GM21528 (cell line): Measurements from ENCODE around the gene LRRC8A.
"Not testable (repeated sequence)": the region's sequence is repeated elsewhere in the genome, so short reads cannot be mapped to it uniquely, and the experiment has no call there.

ENCODE experiments used
- ATAC-seq: cut with Tn5 transposase; IDR thresholded peaks from one replicate; pipeline ENCODE4 v1.9.1; 2021; ENCODE audit warnings: mild to moderate bottlenecking, moderate library complexity; ENCODE audit not compliant: unreplicated experiment, low FRiP score

LRRC8A gene

GRCh38 chr9:128881884-128882676, at the start of gene LRRC8A, which contains the start of gene KYAT1:
Gene LRRC8A, plus strand, starts transcription at chr9:128882133. Its CDS starts 25,032 bp downstream, at chr9:128907165.
Gene KYAT1, minus strand, starts transcription at chr9:128881950. Its CDS starts 36,545 bp downstream, at chr9:128845405.
- peak; percentile 81 for ATAC-seq

GRCh38 chr9:128833696-128834095, 48.2 kb upstream of the LRRC8A start:
- ATAC-seq = no peak

- ATAC-seq = no peak
Observed at GRCh38 chr9:128835246-128836210, 46.4 kb upstream of the LRRC8A start.

GRCh38 chr9:128836509-128837145, 45.3 kb upstream of the LRRC8A start:
- ATAC-seq = no peak

- no peak for ATAC-seq
Observed at GRCh38 chr9:128838338-128838737, 43.6 kb upstream of the LRRC8A start.

GRCh38 chr9:128840524-128840923, 41.4 kb upstream of the LRRC8A start:
- ATAC-seq = no peak

- no peak for ATAC-seq
Observed at GRCh38 chr9:128841694-128842492, 40.0 kb upstream of the LRRC8A start.

- not testable (repeated sequence) for ATAC-seq
Observed at GRCh38 chr9:128843171-128843570, 38.8 kb upstream of the LRRC8A start.

GRCh38 chr9:128845186-128845931, 36.6 kb upstream of the LRRC8A start:
- no peak for ATAC-seq

GRCh38 chr9:128846680-128847030, 35.3 kb upstream of the LRRC8A start:
- no peak for ATAC-seq

- no peak for ATAC-seq
Observed at GRCh38 chr9:128847803-128848202, 34.1 kb upstream of the LRRC8A start.

- not testable (repeated sequence) for ATAC-seq
Observed at GRCh38 chr9:128851024-128851423, 30.9 kb upstream of the LRRC8A start.

- ATAC-seq = not testable (repeated sequence)
Observed at GRCh38 chr9:128851779-128852600, 29.9 kb upstream of the LRRC8A start.

- not testable (repeated sequence) for ATAC-seq
Observed at GRCh38 chr9:128852646-128853045, 29.3 kb upstream of the LRRC8A start.

GRCh38 chr9:128854454-128854853, 27.5 kb upstream of the LRRC8A start:
- ATAC-seq = not testable (repeated sequence)

- ATAC-seq = not testable (repeated sequence)
Observed at GRCh38 chr9:128858476-128858875, 23.5 kb upstream of the LRRC8A start.

GRCh38 chr9:128860937-128861336, 21.0 kb upstream of the LRRC8A start:
- ATAC-seq = no peak

- no peak for ATAC-seq
Observed at GRCh38 chr9:128861501-128861900, 20.4 kb upstream of the LRRC8A start.
